Activated T-helper 17 cell treated with anti-CD3 and anti-CD28 coated beads, Interleukin-2, amount 50 U/mL, for 72 hours (primary cell): Measurements from ENCODE around the gene SMIM38. TPM values are rescaled to one million over a fixed set of nuclear protein-coding genes. Genes with fewer than 3 reads are reported as not detected.

Experiments
- ATAC-seq: fragments of 150-1000 bp; cut with Tn5 transposase; replicated peaks from 2 replicates; pipeline ENCODE4 v1.10.0; 2021; ENCODE audit warnings: mild to moderate bottlenecking, moderate library complexity
- H3K27ac Mint-ChIP-seq: one replicate; pipeline ENCODE4 v1.8.0; 2022; ENCODE audit warnings: mixed read lengths
- H3K27me3 Mint-ChIP-seq: one replicate; pipeline ENCODE4 v1.8.0; 2022; ENCODE audit warnings: mixed read lengths
- H3K36me3 Mint-ChIP-seq: one replicate; pipeline ENCODE4 v1.8.0; 2022; ENCODE audit warnings: low read depth, mild to moderate bottlenecking, mixed read lengths
- H3K4me1 Mint-ChIP-seq: one replicate; pipeline ENCODE4 v1.8.0; 2022; ENCODE audit warnings: mixed read lengths
- H3K4me3 Mint-ChIP-seq: one replicate; pipeline ENCODE4 v1.8.0; 2022; ENCODE audit warnings: mild to moderate bottlenecking, mixed read lengths
- H3K9me3 Mint-ChIP-seq: one replicate; pipeline ENCODE4 v1.8.0; 2022; ENCODE audit warnings: mixed read lengths
- total RNA-seq, 2 donors: library from RNA; stranded (reverse); gene quantifications; one replicate each; pipeline ENCODE4 v1.2.3, GENCODE V29; 2022

Gene SMIM38
- total RNA-seq, 2 donors from 2014 or later, result 0.26 to 4.7 TPM

- Mint-ChIP-seq H3K4me1 (peaks cover 5% of the 10 kb centered on the region), H3K27me3 (peaks cover 4% of the 10 kb centered on the region), H3K4me3 (no peak overlapping the region), H3K36me3 (no peaks in the 10 kb centered on the region), H3K27ac (no peak overlapping the region), H3K9me3 (peaks cover 4% of the 10 kb centered on the region)
- no peak for ATAC-seq
Measured at GRCh38 chr11:69154938-69155301, 815 bp upstream of the SMIM38 start.

GRCh38 chr11:69156235-69156639 lies 502 bp downstream of the SMIM38 start:
- Mint-ChIP-seq H3K27me3 (peaks cover 4% of the 10 kb centered on the region), H3K36me3 (no peaks in the 10 kb centered on the region), H3K9me3 (no peaks in the 10 kb centered on the region), H3K27ac (peak overlapping the region; percentile 77), H3K4me3 (peak overlapping the region; percentile 53), H3K4me1 (peaks cover 5% of the 10 kb centered on the region)
- ATAC-seq, result no peak

GRCh38 chr11:69156673-69157155 lies 979 bp downstream of the SMIM38 start:
- H3K36me3 Mint-ChIP-seq, result no peaks in the 10 kb centered on the region
- ATAC-seq, result no peak
- peaks cover 4% of the 10 kb centered on the region for H3K27me3 Mint-ChIP-seq
- H3K4me3 Mint-ChIP-seq, result peak overlapping the region; percentile 53
- peaks cover 5% of the 10 kb centered on the region for H3K4me1 Mint-ChIP-seq
- H3K27ac Mint-ChIP-seq, result peak overlapping the region; percentile 77
- H3K9me3 Mint-ChIP-seq, result no peaks in the 10 kb centered on the region

DNA sequence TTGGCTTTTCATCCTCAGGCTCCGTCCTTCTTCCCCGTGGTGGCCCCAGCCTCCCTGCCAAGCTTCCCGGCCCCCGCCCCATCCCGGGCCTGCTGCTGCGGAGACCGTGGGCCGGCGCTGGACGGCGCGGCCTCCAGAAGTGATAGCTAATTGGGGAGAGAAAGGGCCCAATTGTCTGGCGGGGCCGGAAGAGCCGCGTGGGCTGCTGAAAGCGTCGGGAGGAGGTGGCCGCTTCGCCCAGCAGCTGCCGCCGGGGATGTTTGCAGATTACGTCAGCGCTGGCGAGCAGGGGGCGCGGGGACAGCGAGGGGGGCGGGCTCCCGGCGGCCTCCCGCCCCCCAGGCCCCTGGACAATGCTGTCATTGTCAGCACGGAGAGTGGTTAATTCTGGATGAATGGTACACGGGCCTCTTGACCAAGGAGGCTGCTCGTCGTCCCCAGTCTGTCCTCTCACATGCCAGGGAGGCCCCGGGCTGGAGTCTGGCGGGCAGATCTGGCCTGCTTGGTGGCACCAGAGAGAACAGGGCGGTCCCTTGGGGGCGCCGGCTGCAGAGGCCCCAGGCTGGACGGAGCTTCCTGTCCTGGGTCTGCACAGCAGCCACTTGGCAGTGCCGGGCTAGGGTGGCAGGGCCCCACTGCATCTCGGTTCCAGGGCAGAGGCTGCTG lies 1.6 kb downstream of the SMIM38 start:
- no peak overlapping the region for H3K27ac Mint-ChIP-seq
- H3K36me3 Mint-ChIP-seq, result no peaks in the 10 kb centered on the region
- peaks cover 4% of the 10 kb centered on the region for H3K27me3 Mint-ChIP-seq
- ATAC-seq, result peak; percentile 27
- no peaks in the 10 kb centered on the region for H3K9me3 Mint-ChIP-seq
- H3K4me1 Mint-ChIP-seq, result peaks cover 5% of the 10 kb centered on the region
- H3K4me3 Mint-ChIP-seq, result no peak overlapping the region

DNA sequence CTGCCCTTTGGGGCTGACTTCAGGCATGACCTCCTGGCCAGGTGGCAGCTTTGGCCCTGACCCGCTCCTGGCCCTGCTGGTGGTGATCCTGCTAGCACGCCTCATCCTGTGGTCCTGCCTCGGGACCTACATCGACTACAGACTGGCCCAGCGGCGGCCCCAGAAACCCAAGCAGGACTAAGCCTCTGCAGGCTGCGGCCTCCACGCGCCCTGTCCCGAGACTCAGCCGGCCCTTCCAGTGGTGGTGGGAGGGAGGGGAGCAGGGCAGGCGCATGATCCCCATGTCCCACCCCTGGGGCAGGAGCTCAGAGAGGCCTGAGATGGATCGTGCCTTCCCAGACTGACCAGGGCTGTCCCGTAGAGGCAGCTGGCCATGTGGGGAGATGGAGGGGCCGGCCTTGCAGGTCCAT lies 2.1 kb downstream of the SMIM38 start:
- Mint-ChIP-seq H3K27ac (no peak overlapping the region), H3K9me3 (peaks cover 3% of the 10 kb centered on the region), H3K36me3 (no peaks in the 10 kb centered on the region), H3K4me3 (no peak overlapping the region), H3K4me1 (peaks cover 5% of the 10 kb centered on the region), H3K27me3 (peaks cover 4% of the 10 kb centered on the region)
- ATAC-seq, result no peak

GRCh38 chr11:69158301-69159149 lies 2.8 kb downstream of the SMIM38 start:
- Mint-ChIP-seq H3K9me3 (peaks cover 8% of the 10 kb centered on the region), H3K27me3 (peaks cover 8% of the 10 kb centered on the region), H3K36me3 (no peaks in the 10 kb centered on the region), H3K27ac (no peak overlapping the region), H3K4me1 (peaks cover 5% of the 10 kb centered on the region), H3K4me3 (no peak overlapping the region)
- ATAC-seq, result no peak

DNA sequence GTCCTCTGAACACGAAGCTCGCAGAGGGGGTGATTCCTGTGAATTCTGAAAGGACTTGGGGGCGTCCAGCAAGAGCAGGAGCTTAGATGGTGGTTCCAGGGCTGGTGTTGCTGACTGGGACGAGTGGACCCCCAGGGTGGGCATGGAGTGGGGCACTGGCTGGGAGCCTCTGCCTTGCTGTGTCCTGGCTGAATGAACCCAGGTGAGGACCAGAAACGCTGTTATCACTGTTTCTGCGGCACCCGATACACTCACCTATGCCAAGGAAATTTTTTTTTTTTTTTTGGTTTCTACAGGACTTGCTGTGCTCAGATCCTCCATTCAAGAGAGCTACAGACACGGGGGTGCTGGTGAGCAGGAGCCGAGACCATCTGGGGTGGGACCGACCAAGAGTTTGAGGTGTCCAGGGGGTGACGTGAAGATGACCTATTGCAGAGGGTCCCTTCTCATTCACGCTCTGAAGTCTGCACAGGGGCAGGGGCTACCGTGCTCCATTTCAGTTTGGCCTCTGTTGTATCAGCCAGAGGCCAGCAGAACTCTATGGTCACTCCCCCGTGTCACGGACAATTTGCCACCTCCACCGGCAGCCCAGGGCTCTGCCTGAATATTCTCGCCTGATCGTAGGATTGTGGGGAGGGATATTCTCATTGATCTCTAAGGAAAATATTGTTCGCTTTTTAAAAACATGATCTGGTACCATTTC lies 3.6 kb downstream of the SMIM38 start:
- no peak for ATAC-seq
- H3K9me3 Mint-ChIP-seq, result peaks cover 8% of the 10 kb centered on the region
- no peak overlapping the region for H3K27ac Mint-ChIP-seq
- no peaks in the 10 kb centered on the region for H3K36me3 Mint-ChIP-seq
- no peak overlapping the region for H3K4me3 Mint-ChIP-seq
- H3K4me1 Mint-ChIP-seq, result peaks cover 5% of the 10 kb centered on the region
- H3K27me3 Mint-ChIP-seq, result peaks cover 8% of the 10 kb centered on the region

DNA sequence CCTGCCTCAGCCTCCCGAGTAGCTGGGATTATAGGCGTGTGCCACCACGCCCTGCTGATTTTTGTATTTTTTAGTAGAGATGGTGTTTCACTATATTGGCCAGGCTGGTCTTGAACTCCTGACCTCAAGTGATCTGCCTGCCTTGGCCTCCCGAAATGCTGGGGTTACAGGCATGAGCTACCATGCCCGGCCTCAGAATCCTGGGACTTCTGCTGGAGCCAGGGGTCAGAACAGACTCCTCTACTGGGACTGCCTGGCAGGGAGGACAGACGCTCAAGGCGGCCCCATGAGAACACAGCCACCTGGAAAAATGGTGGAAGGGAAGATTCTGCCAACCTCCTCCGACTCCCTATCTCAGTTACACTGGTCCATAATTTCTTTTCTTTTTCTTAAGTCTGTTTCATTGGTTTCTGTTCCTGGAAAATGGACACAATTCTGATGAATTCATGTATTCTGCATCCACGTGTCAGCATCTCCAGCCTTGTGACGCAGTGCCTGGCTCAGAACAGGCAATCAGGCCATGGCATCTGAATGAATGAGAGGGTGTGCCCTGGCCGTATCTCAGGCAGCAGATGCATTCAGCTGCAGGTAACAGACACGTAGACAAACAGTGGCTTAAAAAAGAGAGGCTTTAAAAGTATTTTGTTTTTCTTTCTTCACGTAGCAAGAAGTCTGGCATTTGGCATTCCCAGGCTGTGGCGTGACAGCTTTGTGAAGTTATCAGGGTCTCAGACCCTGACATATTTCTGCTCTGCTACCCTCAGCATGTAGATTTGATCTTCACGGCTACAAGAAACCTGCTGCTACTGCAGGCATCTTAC lies 4.8 kb downstream of the SMIM38 start:
- Mint-ChIP-seq H3K9me3 (peaks cover 8% of the 10 kb centered on the region), H3K4me1 (peaks cover 7% of the 10 kb centered on the region), H3K27me3 (peaks cover 13% of the 10 kb centered on the region), H3K27ac (no peak overlapping the region), H3K36me3 (no peaks in the 10 kb centered on the region), H3K4me3 (no peak overlapping the region)
- ATAC-seq, result no peak

DNA sequence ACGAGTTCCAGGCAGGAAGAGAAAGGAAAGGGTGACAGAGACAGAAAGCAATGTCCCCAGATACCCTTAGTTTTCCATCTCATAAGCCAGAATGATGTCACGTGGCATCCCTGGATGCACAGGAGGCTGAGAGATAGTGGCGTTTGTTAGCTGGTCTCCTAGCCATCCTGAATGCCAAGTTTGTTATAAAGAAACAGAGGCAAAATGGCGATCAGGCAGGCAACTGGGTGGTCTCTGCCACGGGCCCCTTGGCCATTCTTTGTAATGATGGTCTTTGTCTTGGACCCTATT lies 5.3 kb downstream of the SMIM38 start:
- H3K4me3 Mint-ChIP-seq, result no peak overlapping the region
- H3K4me1 Mint-ChIP-seq, result peaks cover 6% of the 10 kb centered on the region

DNA sequence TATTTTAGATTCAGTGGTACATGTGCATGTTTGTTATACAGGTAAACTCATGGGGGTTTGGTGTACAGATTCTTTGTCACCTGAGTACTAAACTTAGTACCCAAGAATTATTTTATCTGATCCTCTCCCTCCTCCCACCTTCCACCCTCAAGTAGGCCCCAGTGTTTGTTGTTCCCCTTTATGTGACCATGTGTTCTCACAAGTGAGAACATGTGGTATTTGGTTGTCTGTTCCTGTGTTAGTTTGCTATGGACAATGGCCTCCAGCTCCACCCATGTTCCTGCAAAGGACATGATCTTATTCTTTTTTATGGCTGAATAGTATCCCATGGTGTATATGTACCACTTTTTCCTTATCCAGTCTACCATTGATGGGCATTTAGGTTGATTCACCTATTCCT lies 6.8 kb downstream of the SMIM38 start:
- H3K27ac Mint-ChIP-seq, result no peak overlapping the region

More for the DNA sequence above, 5.3 kb downstream of the SMIM38 start:
- no peak overlapping the region for H3K27ac Mint-ChIP-seq
- no peak for ATAC-seq
- H3K9me3 Mint-ChIP-seq, result peaks cover 8% of the 10 kb centered on the region
- no peaks in the 10 kb centered on the region for H3K36me3 Mint-ChIP-seq
- peaks cover 11% of the 10 kb centered on the region for H3K27me3 Mint-ChIP-seq

DNA sequence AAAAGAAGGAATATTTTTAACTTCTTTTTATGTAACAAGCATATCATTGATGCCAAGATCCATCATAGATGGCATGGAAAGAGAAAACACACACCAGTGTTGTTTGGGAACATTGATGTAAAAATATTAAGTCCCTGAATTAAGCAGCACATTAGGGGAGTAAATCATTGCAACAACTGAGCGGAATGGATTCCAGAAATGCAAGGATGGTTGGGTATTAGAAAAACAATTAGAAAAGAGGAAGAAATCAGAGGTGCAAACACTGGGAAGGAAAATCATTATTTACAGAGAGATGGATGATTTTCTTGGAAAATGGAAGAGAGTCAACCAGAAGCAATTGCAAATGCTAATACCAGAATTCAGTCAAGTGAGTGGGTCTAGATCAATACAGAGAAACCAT lies 8.1 kb downstream of the SMIM38 start:
- no peaks in the 10 kb centered on the region for H3K36me3 Mint-ChIP-seq
- peaks cover 18% of the 10 kb centered on the region for H3K27me3 Mint-ChIP-seq
- no peak for ATAC-seq
- peaks cover 19% of the 10 kb centered on the region for H3K4me1 Mint-ChIP-seq
- peaks cover 8% of the 10 kb centered on the region for H3K9me3 Mint-ChIP-seq
- no peak overlapping the region for H3K27ac Mint-ChIP-seq
- H3K4me3 Mint-ChIP-seq, result no peak overlapping the region

More for the DNA sequence above, 6.8 kb downstream of the SMIM38 start:
- H3K4me3 Mint-ChIP-seq, result no peak overlapping the region
- H3K36me3 Mint-ChIP-seq, result no peaks in the 10 kb centered on the region
- H3K4me1 Mint-ChIP-seq, result peaks cover 15% of the 10 kb centered on the region
- ATAC-seq, result no peak
- peaks cover 13% of the 10 kb centered on the region for H3K27me3 Mint-ChIP-seq
- peaks cover 8% of the 10 kb centered on the region for H3K9me3 Mint-ChIP-seq

DNA sequence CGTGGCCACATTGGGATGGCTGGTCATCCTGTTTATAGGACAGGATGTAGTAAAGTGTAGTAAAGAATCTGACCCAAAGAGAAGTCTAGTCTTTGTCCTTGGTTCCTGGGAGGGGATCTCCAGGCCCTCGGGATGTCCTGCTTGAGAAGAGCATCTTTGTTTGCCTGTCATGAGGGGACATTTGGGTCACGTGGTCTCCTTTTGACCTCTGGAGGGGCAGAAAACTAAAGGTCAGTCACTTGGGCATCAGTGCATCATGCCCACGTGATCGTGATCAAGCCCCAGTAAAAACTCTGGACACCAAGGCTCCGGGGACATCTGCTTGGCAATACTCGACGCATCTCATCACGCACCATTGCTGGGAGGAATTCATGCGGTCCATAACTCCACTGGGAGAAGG lies 9.1 kb downstream of the SMIM38 start:
- H3K4me1 Mint-ChIP-seq, result peaks cover 19% of the 10 kb centered on the region
- peaks cover 8% of the 10 kb centered on the region for H3K9me3 Mint-ChIP-seq
- ATAC-seq, result no peak
- H3K36me3 Mint-ChIP-seq, result no peaks in the 10 kb centered on the region
- peaks cover 18% of the 10 kb centered on the region for H3K27me3 Mint-ChIP-seq
- H3K27ac Mint-ChIP-seq, result no peak overlapping the region
- H3K4me3 Mint-ChIP-seq, result no peak overlapping the region

DNA sequence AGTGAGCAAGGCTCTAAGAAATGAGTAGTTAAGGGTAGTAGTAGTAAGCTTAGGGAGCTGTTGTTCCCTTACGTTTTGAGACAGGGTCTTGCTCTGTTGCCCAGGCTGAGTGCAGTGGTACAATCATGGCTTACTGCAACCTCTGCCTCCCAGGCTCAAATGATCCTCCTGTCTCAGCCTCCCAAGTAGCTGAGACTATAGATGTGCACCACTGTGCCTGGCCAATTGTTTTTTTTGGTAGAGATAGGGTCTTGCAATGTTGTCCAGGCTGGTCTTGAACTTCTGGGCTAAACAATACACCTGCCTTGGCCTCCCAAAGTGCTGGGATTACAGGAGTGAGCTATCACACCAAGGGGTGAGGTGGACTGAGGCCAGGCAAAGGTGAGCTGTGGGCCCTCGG lies 10.0 kb downstream of the SMIM38 start:
- Mint-ChIP-seq H3K9me3 (peaks cover 8% of the 10 kb centered on the region), H3K4me1 (peaks cover 19% of the 10 kb centered on the region), H3K27me3 (peaks cover 18% of the 10 kb centered on the region), H3K27ac (no peak overlapping the region), H3K4me3 (no peak overlapping the region), H3K36me3 (no peaks in the 10 kb centered on the region)
- no peak for ATAC-seq
